SK-N-SH (cell line): Measurements from ENCODE around the gene STRN.

Experiments
- ELF1 ChIP-seq: IDR thresholded peaks from 2 replicates; pipeline ENCODE4 v1.4.0; 2012
- EP300 ChIP-seq, 2 experiments: IDR thresholded peaks; 2 replicates each; pipeline versions ENCODE4 v1.4.0 to v1.6.1; 2012; ENCODE audit warnings: borderline replicate concordance in 1 of 2, low read depth in 1 of 2, low read length in 1 of 2
- MAX ChIP-seq: IDR thresholded peaks from 2 replicates; pipeline ENCODE4 v1.4.0; 2012; ENCODE audit warnings: low read depth
- RAD21 ChIP-seq: IDR thresholded peaks from 2 replicates; pipeline ENCODE4 v1.6.1; 2012; ENCODE audit warnings: mild to moderate bottlenecking, low read length
- SIN3A ChIP-seq: IDR thresholded peaks from 2 replicates; pipeline ENCODE4 v1.6.1; 2012; ENCODE audit warnings: low read depth, mild to moderate bottlenecking, low read length, moderate library complexity, borderline replicate concordance
- USF2 ChIP-seq: fragments of 150-350 bp; IDR thresholded peaks from 2 replicates; pipeline ENCODE4 v1.6.1; 2017; ENCODE audit warnings: antibody characterized with exemption, low read length, low read depth, borderline replicate concordance

GRCh38 chr2:36820942-36821605 is 145.3 kb downstream of the STRN start:
- TF ChIP-seq EP300 (IDR thresholded peaks at IDR 0.05; ENCODE audit: borderline replicate concordance in 1 of 2, low read depth in 1 of 2, low read length in 1 of 2) (no peak), ELF1 (no peak), SIN3A (no peak), USF2 (no peak), RAD21 (no peak), MAX (no peak)
